Kidney capillary endothelial cell (primary cell): Measurements from ENCODE around the gene ZDHHC7.
"Not testable (repeated sequence)": the region's sequence is repeated elsewhere in the genome, so short reads cannot be mapped to it uniquely, and the experiment has no call there.

Experiments
- DNase-seq: peaks from one replicate; pipeline ENCODE4 v3.0.0-alpha.2; 2018; ENCODE audit warnings: low spot score

ZDHHC7 gene, protein sequence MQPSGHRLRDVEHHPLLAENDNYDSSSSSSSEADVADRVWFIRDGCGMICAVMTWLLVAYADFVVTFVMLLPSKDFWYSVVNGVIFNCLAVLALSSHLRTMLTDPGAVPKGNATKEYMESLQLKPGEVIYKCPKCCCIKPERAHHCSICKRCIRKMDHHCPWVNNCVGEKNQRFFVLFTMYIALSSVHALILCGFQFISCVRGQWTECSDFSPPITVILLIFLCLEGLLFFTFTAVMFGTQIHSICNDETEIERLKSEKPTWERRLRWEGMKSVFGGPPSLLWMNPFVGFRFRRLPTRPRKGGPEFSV

DNA sequence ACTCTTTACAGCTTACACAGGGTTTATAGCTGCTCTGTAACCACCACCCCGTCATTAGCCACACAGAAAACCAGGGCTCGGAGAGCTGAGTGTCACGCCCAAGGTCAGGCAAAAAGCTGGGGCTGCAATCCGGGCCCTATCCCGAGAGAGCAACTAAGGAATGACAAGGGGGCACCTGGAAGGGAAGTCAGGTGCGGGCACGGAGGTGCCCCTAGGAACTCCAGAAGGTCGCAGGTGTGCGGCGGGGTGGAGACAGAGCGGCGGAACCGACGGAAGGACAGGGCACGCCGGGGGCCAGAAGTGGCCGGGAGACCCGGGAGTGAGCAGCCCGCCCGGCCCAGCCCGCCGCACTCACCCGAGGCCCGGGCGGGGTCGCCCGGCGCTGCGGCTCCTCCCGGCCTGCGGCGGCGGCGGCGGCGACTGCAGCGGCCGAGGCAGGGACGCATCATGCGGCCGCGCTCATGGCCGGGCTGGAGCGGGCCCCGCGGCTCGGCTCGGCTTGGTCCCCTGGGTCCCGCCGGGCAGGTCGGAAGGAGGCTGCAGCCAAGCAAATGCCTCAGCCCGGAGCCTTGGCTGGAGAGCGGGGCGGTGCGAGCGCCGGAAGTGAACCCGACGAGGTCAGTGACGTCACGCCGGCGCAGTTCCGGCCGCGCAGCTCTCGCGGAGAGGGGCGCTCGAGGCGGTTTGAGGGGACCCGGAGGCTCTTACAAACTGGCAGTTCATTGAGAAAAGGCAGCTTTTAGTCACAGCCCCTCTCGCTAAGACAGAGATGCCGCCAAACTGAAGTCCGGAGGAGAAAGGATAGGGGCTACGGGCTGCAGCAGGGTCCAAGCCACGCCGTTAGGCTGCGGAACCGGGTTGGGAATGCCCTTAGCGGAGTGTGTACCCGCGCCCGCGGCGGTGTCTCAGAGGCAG is at the start of gene ZDHHC7:
ZDHHC7 (minus strand) TSS at position 605 of the 915 bp plus-strand sequence. CDS start 20,917 bp downstream, outside the sequence.
- DNase-seq = peak; percentile 81

DNA sequence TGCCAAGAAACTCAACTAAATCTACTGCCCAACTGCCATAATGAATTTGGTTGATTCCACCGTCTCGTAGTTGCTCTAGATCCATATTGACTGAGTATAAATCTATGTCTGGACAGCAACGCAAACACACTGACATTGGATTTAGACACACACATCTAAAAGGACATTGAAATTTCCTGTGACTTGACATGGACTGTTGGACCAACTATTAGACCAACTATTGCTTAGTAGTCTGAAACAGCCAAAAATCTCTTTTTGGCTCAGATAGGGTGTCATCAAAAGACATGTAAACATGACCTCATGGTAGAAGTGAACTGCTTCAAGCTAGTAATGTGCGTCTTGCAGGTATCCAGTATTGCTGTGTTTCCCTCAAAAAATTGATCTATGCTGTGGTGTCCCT is 47.6 kb upstream of the ZDHHC7 start:
- no peak for DNase-seq

DNA sequence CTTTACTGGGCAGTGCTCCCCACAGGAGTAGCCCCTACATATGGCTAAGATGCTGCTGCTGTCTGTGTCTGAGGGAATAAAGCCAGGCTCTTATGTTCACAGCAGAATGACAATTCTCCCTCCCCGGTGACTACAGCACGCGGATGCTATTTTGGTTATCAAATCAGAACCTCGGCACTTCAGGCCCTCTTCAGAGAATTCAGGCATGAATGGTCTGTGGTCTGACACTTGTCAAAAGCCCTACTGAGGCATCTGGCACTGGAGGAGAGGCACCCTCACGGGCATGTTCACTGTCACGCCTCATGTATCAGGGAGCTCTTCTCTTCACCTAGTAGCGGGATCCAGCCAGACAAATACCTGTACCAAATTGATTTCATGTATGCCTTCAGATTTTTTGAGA is 46.6 kb upstream of the ZDHHC7 start:
- DNase-seq = no peak

DNA sequence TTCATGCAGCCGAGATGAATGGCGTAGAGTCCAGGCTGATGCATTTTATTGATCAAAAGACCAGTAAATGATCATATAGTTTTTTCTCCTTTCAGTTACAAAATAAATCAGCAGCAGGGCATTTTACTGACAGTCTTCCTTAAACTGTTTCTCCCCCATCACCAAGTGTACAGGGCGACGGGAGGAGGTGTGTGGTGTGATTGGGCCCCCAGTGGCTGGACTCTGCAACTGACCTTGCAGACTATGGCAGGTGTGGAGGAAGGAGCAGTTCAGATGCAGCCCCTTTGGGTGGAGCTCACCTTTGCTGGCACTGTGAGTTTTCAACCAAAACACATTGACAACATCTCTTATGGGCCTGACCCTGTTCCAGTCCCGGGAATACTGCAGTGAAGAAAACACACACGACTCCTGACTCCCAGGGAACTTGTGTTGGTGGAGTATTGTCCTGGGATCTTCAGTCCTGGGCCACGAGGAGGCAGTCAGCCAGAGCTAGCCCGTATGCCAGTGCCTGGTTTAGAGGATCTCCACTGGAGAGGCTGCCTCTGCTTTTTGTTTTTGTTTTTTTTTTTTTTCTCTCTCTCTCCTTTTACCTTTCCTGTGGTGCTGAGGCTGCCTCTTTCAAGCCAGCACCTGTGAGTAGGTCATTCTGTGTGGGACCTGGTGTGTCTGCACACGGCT is 46.0 kb upstream of the ZDHHC7 start:
- DNase-seq = no peak

DNA sequence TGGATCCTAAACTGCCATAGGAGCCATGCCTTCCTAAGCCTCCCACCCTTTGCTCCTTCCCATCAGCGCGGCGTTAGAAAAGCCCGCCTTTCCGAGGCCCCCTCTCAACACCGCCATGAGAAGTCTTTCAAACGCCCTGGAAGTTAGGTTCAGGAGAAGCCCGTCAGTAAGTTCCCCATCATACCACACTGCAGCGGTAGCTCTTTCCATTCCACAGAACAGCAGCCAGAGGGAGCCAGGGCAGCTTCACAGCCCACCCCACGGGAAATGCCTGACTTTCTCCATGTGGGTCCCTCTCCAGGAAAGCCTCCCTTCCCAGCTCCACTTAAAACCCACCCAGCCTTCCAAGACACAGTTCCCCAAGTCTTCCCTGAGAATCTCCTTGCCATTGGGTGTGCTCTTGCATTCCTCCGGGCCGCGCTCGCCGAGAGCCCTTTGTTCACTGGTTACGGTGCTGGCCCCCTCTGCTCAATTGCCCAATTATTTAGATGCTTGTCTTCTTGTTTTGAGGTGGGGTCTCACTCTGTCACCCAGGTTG is 44.9 kb upstream of the ZDHHC7 start:
- no peak for DNase-seq

DNA sequence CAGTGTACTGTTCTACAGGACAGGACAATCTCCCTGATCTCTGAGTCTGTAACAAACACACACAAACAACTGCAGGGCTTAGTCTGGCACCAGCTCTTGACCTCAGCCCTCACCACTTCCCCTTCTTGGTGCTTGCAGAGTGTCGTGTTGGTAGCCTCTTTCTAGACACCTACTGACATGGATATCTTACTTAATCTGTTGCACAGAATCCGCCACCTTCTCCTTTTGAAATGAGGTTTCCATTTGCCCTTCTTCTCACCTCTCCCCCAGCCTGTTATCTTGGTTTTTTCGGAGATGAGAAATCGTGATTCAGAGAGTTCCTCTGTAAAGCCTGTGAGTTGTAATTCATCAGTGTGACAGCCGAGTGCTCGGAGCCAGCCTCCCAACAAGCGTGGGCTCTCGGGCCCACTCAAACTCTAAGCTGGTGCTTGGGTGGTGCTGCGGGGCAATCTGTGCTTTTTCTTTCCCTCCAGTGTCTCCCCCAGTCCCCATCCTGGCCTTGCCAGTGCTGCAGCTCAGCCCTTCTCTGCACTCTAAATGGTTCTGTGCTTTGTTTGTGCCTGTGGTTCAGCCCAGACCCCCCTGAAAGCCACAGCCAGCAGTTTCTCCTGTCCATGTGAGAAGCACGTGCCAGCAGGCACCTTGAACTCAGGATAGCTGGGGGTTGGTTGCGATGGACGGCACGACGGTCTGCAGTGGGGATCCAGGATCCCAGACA is 44.3 kb upstream of the ZDHHC7 start:
- peak; percentile 44 for DNase-seq

DNA sequence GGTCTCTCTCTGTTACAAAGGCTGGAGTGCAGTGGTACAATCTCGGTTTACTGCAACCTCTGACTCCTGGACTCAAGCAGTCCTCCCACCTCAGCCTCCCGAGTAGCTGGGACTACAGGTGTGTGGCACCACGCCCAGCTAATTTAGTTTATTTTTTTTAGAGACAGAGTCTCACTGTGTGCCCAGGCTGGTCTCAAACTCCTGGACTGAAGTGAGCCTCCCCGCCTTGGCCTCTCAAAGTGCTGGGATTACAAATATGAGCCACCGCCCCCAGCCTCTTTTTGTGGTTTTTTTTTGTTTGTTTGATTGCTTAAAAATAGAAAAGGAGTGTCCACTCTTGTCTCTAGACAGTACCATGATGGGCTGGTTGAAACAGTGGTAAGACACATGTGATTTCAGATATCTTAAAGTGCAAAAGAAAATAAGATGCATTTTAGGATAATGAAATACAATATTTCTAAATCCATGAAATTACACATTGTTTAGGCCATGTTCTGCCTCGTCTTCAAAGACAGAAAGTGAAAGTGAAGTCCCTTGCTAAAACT is 43.7 kb upstream of the ZDHHC7 start:
- no peak for DNase-seq

DNA sequence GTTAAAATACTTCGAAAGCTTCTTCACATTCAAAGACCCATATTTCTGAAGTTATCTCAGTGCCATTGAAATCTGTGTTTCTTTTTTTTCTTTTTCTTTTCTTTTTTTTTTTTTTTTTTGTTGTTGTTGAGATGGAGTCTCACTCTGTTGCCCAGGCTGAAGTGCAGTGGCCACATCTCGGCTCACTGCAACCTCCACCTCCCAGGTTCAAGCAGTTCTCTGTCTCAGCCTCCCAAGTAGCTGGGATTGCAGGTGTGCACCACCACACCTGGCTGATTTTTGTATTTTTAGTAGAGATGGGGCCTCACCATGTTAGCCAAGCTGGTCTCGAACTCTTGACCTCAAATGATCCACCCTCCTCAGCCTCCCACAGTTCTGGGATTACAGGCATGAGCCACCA is 43.0 kb upstream of the ZDHHC7 start:
- DNase-seq = not testable (repeated sequence)

DNA sequence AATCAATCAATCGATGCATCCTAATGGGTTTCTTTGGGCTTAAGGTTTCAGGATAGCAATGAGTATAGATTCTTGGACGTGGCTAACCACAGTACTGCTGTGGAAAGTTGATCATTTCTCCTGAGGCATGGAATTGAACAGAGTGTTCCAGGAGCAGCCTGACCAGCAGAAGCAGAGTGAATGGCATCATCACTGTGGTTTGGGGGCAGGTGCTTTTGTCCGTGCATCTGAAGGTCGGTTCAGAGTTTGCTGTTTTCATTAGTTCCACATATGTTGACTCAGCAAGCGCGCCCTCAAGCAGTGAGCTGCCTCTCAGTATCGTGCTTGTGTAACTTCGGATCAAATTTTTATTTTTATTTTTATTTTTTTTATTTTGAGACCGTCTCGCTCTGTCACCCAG is 41.2 kb upstream of the ZDHHC7 start:
- no peak for DNase-seq

DNA sequence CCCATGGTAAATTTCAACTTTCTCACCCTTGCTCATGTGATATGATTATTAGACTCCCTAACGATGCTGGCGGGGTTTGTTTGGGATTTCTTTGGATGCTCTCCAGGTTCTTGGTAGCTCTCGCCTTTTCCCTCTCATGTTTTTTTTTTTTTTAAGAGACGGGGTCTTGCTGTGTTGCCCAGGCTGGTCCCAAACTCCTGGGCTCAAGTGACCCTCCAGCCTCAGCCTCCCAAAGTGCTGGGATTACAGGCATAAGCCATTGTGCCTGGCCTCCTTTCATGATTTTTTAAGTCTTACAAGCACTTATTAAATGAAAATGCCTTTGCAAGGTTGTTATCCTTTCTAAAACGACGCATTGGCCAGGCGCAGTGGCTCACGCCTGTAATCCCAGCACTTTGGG is 40.3 kb upstream of the ZDHHC7 start:
- no peak for DNase-seq

DNA sequence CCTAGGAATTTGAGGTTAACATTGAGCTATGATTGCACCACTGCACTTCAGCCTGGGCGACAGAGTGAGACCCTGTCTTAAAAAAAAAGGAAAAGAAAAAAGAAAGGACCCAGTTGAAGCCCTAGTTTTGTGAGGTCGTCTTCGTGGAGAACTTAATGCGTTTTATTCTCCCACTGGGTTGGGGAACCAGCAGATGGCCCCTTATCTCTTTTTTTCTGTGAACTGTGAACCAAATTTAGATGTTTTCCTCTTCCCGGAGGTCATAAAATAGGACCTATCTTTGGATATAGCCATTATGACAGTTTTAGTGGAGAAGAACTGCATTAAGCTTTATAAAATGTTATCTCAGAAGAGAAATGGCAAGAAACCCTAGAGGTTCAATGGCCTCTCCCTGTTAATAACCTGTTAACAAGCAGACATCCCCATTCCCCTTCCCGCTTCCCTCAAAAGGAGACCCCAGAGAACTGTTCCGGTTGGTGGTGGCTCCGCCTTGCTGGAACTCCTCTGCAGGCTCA is 39.8 kb upstream of the ZDHHC7 start:
- DNase-seq = no peak

DNA sequence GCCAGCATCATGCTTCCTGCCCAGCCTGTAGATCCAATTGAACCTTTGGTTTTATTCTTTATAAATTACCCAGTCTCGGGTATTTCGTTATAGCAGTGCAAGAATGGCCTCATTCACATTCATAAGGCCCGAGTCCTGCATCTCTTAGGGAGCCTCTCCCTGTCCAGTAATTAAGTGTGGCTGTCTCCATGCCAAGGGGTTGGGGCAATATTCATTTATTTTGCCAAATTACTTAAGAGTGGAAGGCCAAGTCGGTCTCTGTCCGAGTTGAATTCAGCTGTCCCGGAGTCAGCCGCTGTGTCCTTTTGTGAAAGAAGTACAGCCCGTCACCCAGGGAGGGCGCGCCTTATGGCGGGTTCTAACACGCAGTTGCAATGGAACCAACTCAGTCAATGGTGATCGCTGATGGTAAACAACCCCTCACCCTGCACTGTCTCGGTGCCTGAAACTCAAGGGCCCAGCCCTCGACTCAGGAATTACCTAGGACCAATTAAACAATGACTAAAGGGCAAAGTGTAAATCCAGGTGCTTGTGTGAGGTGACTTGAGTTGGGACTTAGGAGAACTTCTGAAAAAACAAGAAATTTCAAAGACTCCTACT is 38.5 kb upstream of the ZDHHC7 start:
- no peak for DNase-seq

DNA sequence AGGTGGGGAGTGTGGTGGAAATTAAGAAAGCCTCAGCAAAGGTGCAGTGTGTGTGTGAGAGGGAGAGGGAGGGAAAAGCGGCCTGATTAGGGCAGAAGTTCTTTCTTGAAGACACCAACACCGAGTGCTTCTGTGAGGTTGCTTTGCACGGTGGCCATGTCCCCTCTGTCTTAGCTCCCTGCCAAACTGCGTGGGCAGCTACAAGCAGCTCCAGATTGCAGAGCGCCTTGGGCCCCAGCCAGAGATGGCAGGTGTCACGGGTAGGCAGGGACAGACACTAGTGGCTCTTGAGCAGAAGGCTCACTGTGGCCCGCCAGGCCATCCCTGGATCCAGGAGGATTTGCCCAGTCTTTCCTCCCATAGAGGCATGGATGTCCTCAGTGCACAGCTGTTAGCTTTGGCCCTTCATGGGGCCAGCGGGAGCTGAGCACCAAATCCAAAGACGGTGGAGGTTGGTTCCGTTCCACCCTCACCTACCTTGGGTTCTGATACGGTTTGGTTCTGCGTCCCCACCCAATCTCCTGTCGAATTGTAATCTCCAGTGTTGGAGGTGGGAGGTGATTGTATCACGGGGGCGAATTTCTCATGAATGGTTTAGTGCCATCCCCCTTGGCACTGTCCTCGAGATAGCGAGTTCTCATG is 37.7 kb upstream of the ZDHHC7 start:
- no peak for DNase-seq

DNA sequence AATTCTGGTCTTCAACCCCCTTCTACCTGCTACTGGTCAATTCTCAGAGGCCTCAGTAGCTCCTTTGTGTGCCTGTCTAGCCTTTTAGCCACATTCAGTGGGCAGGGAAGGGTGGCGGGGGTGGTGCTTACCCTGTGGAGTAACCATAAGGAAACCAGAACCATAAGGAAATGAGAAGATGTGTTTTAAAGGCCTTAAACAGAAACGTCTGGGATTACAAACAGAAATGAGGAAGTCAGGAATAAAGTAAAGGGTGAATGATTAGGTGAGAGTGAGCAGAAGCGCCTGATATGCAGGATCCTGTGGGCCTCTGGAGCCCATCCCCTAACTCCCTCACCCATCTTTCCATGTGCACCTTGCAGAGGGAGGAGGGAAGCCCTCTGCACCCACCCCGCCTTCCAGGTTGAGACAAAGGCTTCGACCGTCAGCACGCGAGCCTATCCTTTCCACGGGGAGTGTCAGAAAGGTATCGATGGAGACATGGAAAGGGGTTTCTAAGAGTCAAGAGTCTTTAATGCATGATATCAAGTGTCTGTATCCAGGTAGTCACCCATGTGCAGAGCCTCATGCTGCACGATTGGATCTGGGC is 36.6 kb upstream of the ZDHHC7 start:
- no peak for DNase-seq

DNA sequence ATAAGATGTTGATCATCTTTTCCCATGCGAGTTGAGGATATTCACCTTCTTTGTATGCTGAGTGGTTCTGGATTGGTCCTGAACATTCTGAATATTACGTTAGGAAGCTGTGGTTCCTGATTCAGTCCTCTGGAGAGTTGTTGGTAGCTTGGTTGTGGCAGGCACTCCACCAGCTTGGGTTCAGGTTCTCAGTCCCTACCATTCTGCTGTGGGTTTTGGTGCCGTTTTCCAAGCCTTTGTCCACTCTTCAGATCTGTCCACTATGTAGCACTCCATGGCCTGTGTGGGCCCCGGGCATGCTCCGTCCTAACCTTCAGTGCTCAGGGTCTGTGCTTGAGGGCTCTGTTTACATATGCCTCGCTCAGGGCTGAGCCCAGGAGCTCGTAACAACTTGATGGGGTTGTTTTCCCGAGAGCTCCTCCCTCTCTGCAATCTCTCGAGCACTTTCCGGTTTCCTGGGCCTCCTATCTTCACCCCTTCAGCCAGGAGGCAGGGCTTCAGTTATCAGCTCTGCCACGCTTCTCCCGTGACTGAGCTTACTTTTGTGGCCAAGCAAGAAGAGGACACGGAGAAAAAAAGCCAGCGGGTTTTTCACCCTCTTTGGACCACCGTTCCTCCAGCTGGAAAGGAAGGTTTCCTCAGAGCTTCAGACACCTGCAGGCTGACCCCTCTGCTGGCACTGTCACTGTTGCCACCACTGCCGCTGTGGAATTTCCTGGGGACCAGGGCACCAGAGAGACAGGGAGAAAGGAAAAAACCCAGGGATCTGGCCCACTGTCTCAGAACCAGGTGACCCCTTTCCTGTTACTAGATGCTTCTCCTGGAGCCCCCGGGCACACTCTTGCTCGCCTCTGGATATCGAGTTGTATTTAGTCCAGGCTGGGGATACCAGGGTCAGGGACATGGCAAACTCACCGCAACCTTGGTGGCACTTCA is 35.9 kb upstream of the ZDHHC7 start:
- DNase-seq = no peak

DNA sequence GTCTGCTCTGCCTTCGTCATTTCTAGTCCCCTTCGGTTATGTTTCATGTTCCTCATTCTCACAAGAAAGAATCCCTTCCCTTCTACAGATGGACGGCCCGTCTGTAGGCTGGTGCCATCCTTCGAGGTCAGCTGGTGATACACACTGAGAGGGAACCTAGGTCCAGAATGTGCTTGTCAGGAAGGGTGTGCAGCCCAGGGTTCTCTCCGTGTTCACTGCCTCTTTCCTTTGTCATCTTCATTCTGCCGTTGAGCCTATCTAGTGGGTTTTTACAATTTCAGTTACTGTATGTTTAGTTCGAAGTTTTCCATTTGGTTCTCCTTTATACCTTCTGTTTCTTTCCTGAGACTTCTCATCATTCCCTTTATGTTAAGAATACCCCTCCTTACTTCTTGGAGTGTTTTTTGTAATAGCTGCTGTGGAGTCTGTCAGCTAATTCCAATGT is 35.2 kb upstream of the ZDHHC7 start:
- no peak for DNase-seq

DNA sequence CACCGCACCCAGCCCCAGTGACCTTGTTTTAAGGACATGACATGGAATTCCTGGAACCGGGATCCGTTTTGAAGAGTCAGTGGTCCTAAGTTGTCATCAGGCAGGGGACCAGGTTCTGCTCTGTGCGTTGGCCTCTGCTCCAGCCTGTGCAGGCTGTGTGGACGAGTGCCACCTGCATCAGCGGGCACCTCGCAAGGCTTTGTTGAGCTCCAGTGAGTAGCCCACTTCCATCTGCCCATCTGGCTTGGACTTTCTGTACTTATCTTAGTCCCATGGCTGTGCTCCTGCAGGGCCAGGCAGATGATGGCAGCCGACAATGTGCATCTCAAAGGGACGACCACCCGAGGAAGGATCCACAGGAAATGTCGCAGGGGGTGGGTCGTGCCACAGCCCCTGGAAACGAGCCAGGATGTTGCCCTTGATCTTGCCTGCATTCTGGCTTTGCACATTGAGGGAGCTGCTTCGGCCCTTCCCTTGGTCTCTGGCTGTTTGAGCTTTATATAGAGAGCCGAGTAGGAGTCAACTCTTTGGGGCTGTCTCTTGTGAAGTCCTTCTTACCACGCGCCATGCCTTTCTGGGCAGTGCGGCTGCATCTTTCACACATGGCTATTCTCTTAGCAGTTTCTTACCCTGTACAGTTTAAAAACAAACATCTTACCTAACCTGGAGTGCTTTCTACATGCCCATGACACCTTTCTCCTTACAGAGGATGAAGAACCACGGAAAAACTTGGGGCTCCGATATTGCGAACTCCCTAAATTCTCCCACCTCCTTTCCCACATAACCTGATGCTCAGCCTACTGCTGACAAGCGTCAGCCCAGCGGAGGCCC is 34.5 kb upstream of the ZDHHC7 start:
- DNase-seq = no peak

DNA sequence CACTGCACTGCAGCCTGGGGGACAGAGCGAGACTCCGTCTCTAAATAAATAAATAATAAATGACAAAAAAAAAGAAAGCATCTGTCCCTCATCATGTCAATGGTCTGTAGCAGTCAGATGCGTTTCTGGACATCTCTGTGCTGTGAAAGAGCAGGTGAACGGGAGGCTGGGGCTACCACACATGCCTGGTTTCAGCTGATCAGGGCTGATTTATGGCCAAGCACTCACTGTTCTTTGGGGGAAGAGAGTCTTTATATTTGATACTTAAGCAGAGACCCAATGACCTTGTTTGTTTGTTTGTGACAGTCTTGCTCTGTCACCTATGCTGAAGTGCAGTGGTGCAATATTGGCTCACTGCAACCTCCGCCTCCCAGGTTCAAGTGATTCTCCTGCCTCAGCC is 33.7 kb upstream of the ZDHHC7 start:
- DNase-seq = no peak
